Measurements from ENCODE around the gene ARHGEF33.

The ARHGEF33 gene

GRCh38 chr2:39020383-39020782 is 130.7 kb downstream of the ARHGEF33 start:
- DNase-seq, result no peak

GRCh38 chr2:39022642-39023235 is 133.1 kb downstream of the ARHGEF33 start:
- no peak for DNase-seq

DNA sequence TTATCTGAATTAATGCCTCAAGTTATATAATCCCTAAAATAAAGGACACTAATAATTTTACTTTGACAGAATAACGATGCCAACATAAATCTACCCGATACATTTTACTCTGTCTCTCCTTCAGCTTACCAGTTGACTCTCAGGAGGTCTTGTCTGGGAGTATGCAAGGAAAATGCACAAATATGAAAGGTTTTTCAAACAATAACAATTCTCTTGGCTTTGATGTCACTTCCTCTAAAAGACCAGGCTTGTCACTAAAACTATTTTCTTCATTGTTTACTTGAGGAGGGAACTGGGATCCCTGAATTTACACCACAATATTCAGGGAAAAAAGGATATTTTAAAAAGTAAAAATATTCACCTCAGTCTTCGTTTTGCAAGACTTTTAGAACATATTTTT is 134.0 kb downstream of the ARHGEF33 start:
- no peak for DNase-seq

DNA sequence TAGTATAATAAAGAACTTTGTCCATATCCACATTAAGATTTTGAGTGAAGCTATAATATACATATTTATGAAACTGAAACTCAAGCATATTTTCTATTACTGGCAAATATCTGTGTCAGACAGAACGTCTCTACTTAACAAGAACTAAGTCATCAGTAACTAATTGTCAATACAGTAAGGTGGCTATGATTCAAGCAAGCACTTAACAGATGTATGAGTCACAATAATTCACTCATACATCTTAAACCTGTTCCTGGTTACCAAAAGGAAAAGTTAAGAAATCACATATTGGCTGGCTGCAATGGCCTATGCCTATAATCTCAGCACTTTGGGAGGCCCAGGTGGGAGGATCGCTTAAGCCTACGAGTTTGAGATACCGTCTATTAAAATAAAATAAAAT is 135.2 kb downstream of the ARHGEF33 start:
- DNase-seq, result no peak
